ENCODE data around the gene FSCN2.
"Not testable (repeated sequence)": the region's sequence is repeated elsewhere in the genome, so short reads cannot be mapped to it uniquely, and the experiment has no call there.

FSCN2 gene

DNA sequence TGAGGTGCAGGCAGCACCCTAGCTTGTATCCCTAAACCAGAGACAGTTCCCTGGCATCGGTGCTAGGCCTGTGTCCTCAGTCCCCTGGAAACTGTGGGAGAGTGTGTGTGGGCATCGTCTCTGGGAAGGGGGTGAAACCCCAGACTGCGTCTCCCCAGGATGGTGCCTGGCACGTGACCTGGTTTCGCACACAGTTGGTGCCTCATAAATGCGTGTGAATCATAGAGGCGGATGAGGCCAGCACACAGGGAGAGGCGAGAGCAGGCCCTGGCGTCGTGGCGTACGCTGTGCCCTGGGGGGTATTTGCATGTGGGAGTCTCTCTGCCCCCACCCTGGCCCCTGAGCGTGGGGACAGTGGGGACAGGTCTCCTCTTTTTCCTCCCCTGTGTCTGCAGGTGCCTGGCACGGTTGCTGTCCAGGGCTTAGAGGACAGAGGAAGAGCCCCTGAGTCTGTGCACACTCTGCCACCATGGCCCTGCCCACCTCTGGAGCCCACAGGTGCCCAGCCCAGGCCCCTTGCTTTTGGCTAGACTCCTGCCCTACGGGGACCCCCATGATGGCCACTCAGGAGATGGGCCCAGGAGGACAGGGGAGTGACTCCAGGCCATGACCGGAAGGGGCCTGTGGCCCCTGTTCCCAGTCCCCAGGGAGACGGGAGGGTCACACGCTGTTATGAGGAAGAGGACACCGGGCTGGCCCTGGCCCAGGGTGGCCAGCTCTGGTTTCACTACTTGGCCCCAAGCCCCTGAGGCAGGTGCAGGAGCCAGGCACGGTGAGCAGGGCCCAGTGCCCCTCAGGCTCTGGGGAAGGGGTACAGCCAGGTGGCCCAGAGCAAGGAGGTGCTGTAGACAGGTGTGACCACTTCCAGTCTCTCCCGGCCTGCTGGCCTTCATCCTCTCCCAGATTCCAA, 1.3 kb upstream of the FSCN2 start:
- no peak for DNase-seq

DNA sequence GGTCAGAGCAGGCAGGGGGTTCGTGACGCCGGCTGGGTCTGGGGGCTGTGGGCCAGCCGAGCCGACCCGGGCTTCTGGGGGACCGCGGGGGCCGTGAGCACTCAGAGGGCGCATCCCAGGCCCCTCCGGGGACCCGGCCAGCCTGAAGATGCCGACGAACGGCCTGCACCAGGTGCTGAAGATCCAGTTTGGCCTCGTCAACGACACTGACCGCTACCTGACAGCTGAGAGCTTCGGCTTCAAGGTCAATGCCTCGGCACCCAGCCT, 140 bp downstream of the FSCN2 start:
- no peak for DNase-seq

DNA sequence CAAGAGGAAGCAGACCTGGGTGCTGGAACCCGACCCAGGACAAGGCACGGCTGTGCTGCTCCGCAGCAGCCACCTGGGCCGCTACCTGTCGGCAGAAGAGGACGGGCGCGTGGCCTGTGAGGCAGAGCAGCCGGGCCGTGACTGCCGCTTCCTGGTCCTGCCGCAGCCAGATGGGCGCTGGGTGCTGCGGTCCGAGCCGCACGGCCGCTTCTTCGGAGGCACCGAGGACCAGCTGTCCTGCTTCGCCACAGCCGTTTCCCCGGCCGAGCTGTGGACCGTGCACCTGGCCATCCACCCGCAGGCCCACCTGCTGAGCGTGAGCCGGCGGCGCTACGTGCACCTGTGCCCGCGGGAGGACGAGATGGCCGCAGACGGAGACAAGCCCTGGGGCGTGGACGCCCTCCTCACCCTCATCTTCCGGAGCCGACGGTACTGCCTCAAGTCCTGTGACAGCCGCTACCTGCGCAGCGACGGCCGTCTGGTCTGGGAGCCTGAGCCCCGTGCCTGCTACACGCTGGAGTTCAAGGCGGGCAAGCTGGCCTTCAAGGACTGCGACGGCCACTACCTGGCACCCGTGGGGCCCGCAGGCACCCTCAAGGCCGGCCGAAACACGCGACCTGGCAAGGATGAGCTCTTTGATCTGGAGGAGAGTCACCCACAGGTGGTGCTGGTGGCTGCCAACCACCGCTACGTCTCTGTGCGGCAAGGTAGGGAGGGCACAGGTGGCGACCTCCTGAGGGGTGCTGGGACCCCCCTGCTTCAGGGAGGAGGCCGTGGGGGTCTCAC, 667 bp downstream of the FSCN2 start:
- no peak for DNase-seq

DNA sequence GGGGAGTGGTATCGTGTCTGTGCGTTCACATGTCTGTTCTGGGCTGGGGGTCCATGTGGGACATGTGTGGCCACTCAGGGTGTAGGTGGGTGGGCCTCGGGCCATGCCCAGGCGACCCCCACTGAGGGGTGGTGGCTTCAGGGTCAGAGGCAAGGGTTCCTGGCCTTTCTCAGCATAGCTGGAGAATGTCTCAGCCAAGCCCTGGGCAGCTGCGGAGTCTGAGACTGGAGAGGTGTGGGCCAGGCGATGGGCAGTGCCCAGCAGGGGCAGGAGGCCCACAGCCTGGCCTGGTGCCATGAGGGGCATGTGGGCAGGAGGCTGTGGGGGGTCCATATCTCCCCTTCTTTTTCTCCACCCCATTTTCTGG, 1.2 kb downstream of the FSCN2 start:
- DNase-seq: no peak

DNA sequence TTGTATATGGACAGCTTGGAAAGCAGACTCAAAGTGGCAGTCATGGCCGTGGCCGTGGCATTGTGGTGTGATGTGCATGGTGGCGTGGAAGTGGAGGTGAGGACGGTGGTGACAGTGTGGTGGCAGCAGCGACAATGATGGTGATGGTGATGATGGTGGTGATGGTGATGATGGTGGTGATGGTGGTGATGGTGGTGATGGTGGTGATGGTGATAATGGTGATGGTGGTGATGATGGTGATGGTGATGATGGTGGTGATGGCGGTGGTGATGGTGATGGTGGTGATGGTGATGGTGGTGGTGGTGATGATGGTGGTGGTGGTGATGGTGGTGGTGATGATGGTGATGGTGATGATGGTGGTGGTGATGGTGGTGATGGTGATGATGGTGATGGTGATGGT, 2.8 kb downstream of the FSCN2 start:
- DNase-seq: not testable (repeated sequence)

DNA sequence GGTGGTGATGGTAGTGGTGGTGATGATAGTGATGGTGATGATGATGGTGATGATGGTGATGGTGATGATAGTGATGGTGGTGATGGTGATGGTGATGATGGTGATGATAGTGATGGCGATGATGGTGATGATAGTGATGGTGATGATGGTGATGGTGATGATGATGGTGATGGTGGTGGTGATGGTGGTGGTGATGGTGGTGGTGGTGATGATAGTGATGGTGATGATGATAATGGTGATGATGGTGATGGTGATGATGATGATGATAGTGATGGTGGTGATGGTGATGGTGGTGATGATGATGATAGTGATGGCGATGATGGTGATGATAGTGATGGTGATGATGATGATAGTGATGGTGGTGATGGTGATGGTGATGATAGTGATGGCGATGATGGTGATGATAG, 3.8 kb downstream of the FSCN2 start:
- not testable (repeated sequence) for DNase-seq

DNA sequence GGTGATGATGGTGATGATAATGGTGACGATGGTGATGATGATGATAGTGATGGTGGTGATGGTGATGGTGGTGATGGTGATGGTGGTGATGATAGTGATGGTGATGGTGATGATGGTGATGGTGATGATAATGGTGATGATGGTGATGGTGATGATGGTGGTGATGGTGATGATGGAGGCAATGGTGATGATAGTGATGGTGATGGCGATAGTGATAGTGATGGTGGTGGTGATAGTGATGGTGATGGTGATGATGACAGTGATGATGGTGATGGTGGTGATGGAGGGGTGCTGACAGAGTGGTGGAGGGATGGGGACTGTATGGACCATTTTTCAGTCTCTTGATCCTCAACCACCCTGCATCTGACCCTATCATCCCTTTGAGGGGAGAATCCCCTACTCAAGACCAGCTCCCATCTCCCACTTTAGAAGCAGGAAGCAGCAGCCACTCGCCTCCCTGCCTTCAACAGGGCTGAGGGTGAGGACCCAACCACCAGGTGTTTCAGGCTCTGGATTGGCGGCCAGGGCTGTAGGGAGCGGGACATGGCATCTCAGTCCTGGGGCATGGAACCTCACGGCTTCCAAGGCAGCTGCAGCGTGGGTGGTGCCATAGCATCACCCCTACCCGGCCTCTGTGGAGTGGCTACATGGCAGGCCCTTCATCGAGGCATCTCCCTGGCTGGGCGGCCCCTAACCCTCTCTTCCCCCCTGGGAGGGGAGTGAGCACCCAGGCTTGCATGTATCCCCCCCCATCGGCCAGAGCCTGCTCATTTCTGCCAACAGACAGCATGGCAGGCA, 4.5 kb downstream of the FSCN2 start:
- DNase-seq: no peak

DNA sequence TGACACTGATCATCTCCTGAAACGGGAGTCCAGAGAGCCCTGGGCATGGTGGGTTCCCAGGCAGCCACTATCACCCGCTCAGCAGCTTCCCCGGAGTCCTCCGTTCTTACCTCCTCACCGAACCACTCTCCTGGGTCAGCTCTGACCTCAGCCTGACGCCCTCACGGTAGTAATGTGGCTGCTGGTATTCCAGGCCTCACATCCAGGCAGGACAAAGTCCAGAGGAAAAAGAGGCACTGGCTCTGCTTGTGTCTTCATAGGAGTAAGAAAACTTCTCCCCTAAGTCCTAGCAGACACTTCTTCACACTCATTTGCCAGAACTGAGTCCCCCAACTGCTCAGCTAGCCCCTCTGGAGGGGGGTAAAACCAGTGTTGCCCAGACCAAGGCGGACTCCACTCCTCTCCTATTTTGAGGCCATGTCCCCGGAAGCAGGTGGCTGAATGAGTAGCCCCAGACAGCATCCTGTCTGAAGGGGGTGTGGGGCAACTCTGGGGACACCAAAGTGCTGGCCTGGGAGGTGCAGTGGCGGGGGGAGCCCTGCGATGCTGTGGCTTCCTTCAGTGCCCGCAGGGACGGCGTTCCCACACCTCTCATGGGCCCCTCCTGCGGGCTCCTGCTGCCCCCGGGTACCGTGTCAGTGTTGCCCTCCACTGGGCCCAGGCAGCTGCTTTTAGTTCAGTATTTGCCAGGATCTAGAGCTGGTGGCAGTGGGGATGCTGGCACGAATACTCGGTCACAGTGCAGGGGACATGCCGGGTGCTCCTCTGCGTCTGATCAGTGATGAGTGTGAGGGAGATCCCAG, 5.4 kb downstream of the FSCN2 start:
- DNase-seq: no peak

DNA sequence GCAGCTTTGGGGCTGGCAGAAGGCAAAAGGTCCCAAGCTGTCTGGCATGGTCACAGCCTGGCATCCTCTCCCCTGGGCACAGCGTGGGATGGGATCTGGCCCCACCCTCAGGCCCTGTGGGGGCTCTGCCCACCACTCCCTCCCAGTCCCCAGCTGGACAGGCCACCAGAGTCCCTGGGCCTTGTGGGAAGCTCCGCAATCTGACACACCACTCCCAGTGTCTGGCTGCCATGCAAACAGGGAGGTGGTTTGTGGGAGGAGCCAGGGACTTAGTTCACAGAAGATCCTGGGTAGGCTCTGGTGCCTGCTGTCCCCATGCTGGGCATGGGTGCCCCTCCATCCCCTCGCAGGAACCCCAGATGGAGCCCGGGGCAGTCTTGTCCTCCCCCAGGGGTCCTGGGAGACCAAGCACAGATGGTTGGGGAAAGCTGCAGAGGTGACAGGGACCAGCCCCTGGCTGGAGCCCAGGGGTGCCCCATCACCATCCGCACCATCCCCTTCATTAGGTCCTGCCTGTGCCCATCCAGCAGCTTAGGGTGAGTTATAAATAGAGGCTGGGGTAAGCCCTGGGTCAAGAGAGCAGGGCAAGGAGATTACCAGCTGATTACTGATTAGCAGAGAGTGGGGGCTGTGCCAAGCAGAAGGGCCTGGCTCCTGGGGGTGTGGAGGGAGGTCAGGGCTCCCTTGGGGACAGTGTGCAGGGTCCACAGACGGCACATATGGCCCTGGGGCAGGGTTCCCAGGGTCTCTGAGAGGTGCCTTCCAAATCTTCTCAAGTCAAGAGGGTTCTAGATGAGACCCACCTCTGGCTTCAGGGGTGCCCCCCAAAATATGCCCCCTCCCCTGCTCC, 6.2 kb downstream of the FSCN2 start:
- DNase-seq: no peak

DNA sequence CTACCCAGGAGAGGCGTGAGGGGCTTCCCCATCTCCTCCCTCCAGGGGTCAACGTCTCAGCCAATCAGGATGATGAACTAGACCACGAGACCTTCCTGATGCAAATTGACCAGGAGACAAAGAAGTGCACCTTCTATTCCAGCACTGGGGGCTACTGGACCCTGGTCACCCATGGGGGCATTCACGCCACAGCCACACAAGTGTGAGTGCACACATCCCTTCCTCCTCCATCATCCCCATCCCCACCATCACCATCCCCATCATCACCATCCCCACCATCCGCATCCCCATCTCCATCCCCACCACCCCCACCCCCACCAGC, 6.8 kb downstream of the FSCN2 start:
- DNase-seq: no peak

DNA sequence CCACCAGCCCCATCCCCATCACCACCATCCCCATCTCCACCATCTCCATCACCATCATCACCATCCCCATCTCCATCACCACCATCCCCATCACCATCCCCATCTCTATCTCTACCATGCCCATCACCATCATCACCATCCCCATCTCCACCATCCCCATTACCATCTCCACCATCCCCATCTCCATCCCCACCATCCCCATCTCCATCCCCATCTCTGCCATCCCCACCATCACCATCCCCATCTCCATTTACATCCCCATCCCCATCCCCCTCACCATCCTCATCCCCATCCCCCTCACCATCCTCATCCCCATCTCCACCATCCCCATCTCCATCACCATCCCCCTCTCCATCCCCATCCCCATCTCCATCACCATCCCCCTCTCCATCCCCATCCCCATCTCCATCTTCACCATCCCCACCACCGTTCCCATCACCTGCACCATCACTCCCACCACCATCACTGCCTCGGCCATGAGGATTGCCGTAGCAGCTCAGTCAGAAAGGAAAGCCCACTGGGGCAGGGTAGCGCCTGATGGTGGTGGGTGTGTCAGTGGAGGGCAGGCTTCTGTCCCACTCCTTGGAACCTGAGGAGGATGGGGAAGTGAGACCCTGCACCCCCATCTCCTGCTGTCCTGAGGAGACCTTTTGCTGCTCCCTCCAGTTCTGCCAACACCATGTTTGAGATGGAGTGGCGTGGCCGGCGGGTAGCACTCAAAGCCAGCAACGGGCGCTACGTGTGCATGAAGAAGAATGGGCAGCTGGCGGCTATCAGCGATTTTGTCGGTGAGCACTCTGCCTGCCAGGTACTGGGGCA, 7.5 kb downstream of the FSCN2 start:
- no peak for DNase-seq

DNA sequence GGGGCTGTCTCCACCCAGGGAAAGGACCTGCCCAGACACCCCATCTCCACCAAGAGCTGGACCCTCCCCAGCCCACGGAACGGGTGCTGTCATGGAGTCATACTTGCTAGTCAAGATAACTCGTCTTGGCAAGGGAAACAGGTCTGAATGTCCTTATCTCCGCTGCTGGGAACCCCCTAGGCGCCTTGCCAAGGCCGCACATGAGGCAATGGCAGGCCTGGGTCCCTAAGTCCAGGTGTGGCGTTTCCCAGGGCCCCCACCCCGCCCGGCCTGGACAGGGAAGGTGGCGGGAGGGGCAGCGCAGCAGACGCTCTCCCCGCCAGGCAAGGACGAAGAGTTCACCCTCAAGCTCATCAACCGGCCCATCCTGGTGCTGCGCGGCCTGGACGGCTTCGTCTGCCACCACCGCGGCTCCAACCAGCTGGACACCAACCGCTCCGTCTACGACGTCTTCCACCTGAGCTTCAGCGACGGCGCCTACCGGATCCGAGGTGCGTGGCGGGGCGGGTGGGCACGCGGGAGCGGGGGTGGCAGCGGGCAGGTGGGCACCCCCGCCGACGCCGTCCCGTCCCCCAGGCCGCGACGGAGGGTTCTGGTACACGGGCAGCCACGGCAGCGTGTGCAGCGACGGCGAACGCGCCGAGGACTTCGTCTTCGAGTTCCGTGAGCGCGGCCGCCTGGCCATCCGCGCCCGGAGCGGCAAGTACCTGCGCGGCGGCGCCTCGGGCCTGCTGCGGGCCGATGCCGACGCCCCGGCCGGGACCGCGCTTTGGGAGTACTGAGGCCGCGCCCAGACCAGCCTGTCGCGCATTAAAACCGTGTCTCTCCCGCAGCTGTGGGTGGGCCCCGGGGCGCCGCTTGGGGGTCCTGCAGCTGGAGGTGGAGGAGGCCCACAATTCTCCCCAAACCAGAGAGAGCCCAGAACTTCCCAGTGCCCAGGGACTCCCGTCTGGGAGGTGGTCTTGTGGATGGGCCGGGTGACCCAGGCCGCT, 8.4 kb downstream of the FSCN2 start:
- DNase-seq: no peak

DNA sequence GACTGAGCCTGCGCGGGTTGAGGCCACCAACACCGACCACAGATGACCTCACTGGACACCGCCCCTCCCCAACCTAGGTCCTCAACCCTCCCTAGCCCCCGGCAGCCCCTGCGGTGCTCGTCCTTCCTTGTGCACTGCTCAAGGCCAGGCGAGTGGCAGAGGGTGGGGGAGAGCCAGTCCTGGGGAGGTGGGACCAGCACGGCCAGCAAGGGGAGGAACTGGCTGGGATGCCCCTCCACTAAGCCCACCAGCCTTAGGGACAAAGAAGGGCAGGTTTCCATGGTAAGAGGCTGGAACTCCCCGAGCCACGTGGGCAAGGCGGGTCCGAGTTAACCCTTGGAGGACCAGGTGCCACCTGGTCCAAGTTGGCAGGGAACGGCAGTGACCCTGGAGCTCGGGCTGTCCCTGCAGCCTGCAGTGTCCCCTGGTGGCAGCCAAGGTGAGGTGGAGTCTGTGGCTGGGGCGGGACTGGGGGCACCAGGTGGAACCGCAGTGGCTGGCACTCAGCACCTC, 9.2 kb downstream of the FSCN2 start:
- DNase-seq: no peak

DNA sequence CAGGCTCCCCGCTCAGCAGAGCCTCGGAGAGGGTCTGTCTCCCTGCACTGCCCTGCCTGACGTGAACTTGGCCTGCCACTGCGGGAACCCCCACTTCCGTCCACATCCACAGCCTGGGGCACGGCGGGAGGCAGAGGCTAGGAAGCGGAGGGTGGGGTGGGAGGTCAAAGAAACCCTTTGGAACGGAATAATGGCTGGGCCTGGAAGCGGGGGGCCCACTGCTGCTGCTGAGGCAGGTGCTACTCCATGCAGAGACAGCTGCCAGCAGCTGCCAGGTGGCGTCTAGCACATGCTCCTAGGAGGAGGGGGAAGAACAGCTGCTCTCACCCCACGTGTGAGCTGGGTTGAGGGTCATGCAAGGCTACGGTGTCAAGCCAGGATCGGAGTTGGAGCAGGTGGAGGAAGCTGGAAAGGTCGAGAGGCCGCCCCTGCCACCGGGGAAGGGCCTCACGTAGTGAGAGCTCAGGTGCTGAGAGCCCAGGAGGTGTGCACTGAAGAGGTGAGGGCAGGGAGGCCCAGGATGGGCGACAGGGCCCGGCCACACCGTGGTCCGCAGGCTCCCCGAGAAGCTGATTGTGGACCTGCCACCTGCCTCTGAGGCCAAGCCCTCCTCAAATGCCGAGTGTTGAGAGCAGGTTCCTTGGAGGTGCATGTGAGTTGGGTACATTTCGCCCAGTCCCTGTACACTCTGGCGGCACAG, 9.8 kb downstream of the FSCN2 start:
- DNase-seq: no peak

DNA sequence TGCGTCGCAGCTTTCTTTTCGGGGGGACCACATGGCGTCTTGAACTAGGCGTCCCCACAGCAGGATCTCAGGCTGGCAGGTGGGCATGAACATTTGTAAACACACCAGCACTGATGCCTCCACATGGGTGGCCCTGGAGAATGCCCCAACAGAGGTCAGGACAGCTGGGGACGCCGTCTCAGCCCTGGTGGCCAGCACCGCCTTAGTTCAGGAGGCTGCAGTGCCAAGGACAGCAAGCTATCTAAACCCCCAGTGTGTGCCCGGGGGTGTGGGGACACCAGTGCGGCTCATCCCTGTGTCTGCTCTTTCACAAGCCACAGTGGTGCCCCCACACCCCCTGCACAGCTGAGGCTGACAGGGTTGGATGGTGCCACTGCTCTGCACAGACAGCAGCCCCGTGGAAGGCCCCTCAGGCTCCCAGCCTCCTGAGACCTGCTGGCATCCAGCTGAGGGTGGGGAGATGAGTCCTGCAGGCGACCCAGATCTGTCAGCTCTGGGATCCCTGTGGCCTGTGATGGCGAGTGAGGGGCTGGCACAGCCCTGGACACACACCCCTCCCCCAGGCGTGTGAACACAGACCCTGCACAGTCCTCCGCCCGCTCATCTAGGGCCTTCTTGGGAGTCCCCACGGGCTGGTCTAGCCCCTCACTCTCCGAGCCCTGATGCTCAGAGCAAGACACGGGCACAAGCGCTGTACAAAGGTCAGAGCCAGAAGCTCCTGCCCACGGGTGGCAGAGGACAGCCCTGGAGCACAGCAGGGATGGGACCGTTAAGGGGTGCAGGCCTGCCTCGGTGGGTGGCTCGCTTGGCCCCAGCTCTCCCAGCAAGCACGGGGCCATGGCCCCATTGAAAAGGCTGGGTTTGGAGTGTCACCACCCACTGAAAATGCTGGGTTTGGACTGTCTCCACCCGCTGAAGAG, 10.7 kb downstream of the FSCN2 start:
- no peak for DNase-seq

DNA sequence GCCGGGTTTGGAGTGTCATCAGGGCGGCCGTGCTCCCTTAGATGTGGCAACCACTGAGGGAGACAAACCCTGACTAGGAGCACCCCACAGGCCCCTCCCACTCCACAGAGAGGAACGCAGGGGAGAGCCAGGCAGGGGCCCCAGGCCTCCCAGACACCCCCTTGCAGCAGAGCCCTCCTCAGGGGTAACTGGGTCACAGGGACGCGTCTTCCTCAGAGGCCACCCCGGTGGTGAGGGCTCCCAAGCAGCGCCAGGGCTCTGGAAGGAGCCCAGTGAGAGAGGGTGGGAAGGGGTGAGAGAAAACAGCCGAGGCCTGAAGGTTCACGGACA, 11.4 kb downstream of the FSCN2 start:
- no peak for DNase-seq

DNA sequence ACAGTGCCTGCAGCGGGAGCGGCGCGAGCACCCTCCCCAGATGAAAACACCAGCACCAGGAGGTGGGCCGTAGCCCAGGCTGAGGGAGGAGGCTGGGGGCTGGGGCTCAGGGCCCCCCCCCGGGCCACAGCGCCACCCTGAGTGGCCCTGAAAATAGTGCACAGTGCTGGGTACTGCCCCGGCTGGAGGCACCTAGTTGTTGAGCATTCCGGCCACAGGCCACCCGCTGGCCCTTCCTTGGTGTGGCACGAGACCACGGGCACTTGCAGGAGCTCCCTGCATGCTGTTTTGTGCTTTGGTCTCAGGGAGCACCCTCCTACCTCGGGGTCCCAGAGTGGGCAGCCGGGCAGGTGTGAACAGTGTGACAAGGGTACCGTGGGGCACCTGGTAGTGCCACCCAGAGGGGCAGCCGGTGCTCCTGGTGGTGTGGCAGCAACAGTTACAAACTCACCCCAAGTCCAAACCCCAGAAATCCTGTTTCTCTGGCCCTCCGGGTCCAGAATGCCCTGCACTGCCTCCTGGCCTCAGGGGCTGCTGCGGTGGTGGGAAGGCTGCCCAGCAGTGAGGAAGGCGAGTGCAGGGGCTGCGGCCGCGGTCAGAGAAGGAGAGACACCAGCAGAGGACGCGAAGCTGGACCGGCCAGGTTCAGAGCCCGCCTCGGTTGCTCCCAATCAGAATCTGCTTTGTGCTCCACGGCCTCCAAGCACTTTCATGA, 11.9 kb downstream of the FSCN2 start:
- no peak for DNase-seq

All from activated gamma-delta T cell (primary cell).